Tibial nerve (tissue), 4 donors: Measurements from ENCODE around the gene PKHD1.

Experiments
- EP300 ChIP-seq, 2 donors: sonication (generic); formaldehyde crosslinking; IDR thresholded peaks; one replicate each; pipeline ENCODE4 v1.6.1; 2017; ENCODE audit warnings: antibody characterized with exemption in 2 of 2, mild to moderate bottlenecking in 1 of 2
- POLR2A ChIP-seq, 2 donors: fragments of 450-650 bp; IDR thresholded peaks; one replicate each; pipeline ENCODE4 v1.6.1; 2017; ENCODE audit warnings: antibody characterized with exemption in 2 of 2, mild to moderate bottlenecking in 2 of 2, moderate library complexity in 2 of 2
- TF ChIP-seq, protein P1 (sequence below), 5 experiments: fragments of 200-600 bp in 3 of 5; fragments of 450-650 bp in 2 of 5; sonication (generic) in 3 of 5; IDR thresholded peaks; one replicate each; pipeline ENCODE4 v1.5.1; 2016 to 2019; ENCODE audit warnings: antibody characterized with exemption in 5 of 5, mild to moderate bottlenecking in 3 of 5, moderate library complexity in 2 of 5

DNA sequence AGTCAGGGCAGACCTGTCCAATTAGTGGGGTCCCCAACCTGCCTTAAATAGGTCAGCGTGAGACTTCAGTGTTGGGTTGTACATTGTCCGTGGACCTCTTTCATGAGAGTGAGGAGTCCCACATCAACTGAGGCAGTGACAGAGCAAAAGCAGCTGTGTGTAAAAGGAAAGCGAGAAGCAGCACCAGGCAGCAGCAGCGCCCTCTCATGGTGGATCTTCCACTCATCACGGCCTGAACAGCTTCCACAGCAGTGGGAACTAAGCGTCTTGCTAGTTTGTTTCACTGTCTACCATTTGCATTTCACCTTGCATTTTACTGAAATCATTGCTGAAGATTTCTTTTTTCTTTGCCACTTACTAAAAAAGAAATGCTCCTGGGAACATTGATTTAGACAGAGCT, 333.8 kb downstream of the PKHD1 start:
- TF ChIP-seq, protein P1, sequence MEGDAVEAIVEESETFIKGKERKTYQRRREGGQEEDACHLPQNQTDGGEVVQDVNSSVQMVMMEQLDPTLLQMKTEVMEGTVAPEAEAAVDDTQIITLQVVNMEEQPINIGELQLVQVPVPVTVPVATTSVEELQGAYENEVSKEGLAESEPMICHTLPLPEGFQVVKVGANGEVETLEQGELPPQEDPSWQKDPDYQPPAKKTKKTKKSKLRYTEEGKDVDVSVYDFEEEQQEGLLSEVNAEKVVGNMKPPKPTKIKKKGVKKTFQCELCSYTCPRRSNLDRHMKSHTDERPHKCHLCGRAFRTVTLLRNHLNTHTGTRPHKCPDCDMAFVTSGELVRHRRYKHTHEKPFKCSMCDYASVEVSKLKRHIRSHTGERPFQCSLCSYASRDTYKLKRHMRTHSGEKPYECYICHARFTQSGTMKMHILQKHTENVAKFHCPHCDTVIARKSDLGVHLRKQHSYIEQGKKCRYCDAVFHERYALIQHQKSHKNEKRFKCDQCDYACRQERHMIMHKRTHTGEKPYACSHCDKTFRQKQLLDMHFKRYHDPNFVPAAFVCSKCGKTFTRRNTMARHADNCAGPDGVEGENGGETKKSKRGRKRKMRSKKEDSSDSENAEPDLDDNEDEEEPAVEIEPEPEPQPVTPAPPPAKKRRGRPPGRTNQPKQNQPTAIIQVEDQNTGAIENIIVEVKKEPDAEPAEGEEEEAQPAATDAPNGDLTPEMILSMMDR (IDR thresholded peaks at IDR 0.05) = no peak
- no peak for TF ChIP-seq POLR2A (IDR thresholded peaks at IDR 0.05)
- no peak for TF ChIP-seq EP300 (IDR thresholded peaks at IDR 0.05)
